Dermis blood vessel endothelial cell (primary cell): ENCODE measurements around the gene GEMIN2. TPM values are rescaled to one million over a fixed set of nuclear protein-coding genes. Genes with fewer than 3 reads are reported as not detected.
"Not testable (repeated sequence)": the region's sequence is repeated elsewhere in the genome, so short reads cannot be mapped to it uniquely, and the experiment has no call there.

Source experiments
- DNase-seq: peaks from one replicate; pipeline ENCODE4 v3.0.0; 2010
- total RNA-seq: library from RNA; depleted of rRNA; stranded (reverse); fragments of >200 nt; gene quantifications from 2 replicates; pipeline ENCODE4 v1.2.3, GENCODE V29; 2014

GEMIN2 gene
- total RNA-seq, 1 donor from 2014 or later, result 35.2 TPM

DNA sequence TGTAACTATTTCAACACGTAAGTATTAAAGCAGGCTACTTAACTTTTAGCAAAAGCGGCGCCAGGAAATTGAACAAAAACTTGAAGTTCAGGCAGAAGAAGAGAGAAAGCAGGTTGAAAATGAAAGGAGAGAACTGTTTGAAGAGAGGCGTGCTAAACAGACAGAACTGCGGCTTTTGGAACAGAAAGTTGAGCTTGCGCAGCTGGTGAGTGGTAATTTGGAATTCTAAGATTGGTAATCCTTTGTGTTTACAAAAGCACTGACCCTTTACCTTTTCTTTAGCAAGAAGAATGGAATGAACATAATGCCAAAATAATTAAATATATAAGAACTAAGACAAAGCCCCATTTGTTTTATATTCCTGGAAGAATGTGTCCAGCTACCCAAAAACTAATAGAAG is 64.9 kb downstream of the GEMIN2 start:
- no peak for DNase-seq

DNA sequence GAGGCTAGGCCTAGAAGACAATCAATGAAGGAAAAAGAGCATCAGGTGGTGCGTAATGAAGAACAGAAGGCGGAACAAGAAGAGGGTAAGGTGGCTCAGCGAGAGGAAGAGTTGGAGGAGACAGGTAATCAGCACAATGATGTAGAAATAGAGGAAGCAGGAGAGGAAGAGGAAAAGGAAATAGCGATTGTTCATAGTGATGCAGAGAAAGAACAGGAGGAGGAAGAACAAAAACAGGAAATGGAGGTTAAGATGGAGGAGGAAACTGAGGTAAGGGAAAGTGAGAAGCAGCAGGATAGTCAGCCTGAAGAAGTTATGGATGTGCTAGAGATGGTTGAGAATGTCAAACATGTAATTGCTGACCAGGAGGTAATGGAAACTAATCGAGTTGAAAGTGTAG is 66.4 kb downstream of the GEMIN2 start:
- DNase-seq, result no peak

DNA sequence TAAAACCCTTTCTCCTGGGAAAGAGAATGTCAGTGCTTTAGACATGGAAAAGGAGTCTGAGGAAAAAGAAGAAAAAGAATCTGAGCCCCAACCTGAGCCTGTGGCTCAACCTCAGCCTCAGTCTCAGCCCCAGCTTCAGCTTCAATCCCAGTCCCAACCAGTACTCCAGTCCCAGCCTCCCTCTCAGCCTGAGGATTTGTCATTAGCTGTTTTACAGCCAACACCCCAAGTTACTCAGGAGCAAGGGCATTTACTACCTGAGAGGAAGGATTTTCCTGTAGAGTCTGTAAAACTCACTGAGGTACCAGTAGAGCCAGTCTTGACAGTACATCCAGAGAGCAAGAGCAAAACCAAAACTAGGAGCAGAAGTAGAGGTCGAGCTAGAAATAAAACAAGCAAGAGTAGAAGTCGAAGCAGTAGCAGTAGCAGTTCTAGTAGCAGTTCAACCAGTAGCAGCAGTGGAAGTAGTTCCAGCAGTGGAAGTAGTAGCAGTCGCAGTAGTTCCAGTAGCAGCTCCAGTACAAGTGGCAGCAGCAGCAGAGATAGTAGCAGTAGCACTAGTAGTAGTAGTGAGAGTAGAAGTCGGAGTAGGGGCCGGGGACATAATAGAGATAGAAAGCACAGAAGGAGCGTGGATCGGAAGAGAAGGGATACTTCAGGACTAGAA is 67.0 kb downstream of the GEMIN2 start:
- DNase-seq, result no peak

DNA sequence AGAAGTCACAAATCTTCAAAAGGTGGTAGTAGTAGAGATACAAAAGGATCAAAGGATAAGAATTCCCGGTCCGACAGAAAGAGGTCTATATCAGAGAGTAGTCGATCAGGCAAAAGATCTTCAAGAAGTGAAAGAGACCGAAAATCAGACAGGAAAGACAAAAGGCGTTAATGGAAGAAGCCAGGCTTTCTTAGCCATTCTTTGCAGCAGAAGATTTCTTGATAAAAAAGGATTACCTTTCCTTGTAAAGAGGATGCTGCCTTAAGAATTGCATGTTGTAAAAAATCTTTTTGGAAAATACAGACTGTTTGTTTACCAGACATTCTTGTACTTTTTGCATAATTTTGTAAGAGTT is 67.5 kb downstream of the GEMIN2 start:
- no peak for DNase-seq

DNA sequence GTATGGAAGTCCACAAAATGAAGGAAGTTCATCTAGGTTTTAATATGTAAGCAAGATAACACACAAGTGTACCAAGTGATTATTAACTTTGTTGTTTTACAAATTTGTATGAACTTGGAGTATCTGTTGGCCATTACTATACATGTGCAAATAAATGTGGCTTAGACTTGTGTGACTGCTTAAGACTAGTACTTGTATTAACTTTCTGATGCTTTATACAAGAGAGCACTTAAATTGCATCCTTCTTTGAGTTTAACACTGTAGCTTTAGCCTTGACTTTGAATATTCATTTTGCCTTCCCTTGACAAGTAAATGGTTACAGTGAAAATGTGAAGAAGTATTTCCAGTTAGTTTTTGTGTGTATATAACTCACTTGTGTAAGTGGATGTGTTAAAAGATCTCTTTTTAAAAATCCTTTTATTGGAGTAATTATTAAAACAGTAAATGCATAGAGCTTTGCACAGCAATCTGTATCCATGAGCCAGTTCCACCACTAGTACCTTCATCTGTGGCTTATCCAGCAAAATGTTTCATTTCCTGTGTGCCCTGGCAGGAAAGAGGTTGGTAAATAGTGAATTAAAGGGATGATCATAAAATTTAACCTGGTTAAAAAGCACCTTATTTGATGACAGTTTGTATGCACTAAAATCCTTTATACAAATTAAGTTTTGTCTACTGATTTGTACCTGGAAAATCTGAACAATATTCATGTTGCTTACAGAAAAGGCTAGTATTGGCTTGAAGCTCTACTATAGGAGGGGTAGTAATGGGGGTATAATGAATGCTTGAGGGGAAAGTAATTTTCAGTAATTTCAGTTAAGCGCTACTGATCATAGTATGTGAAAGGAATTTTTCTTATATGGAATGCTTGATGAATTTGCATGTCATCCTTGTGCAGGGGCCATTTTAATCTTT is 68.9 kb downstream of the GEMIN2 start:
- DNase-seq, result no peak

GRCh38 chr14:39183685-39184003 is 69.5 kb downstream of the GEMIN2 start:
- not testable (repeated sequence) for DNase-seq

GRCh38 chr14:39184628-39185255 is 70.6 kb downstream of the GEMIN2 start:
- DNase-seq, result no peak

DNA sequence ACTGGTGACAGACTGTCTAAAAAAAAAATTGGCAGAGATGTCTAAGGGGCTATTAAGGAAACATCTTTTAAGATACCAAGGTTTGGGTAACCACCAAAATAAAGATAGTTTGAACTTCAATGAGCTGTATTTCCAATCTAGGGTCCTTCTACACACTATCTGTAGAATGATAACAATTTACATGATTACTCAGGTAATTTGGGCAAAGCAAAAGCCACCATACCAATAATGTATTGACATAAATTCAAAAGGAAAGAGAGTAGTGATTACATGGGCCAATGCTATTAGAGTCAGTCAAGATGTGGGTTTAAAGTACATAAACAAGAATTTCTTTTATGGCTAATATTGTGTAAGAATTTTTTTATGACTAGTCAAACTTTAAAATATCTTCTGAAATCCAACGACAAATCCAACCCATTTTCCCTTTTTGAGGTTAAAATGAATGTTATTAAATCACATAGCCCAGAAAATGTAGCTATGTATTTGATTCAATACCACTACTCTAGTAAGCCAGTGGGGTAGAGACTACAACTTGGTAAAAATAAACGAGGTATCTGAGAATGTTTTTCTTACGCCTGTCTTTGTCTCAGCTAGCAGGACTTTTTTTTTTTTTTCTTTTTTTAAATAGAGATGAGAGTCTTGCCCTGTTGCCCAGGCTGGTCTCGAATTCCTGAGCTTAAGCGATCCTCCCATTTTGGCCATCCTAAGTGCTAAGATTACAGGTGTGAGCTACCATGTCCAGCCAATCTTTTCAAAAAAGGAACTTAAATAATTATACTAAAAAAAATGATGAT is 71.3 kb downstream of the GEMIN2 start:
- no peak for DNase-seq

Other genes starting within 250 kb of the GEMIN2 start
- gene SEC23A, start 11.1 kb upstream of the GEMIN2 start, total RNA-seq, result 366 and 370 TPM in 2 replicates
- gene TRAPPC6B, start 56.0 kb downstream of the GEMIN2 start, total RNA-seq, result 34.9 and 35.8 TPM in 2 replicates
- gene PNN, start 60.9 kb downstream of the GEMIN2 start, total RNA-seq, result 22.5 and 25.4 TPM in 2 replicates
- gene MIA2, start 119.6 kb downstream of the GEMIN2 start, total RNA-seq, result 21.2 and 24.7 TPM in 2 replicates